ENCODE results near the gene PIK3IP1. TPM values are rescaled to one million over a fixed set of nuclear protein-coding genes. Genes with fewer than 3 reads are reported as not detected.
"Not testable (repeated sequence)": the region's sequence is repeated elsewhere in the genome, so short reads cannot be mapped to it uniquely, and the experiment has no call there.

The PIK3IP1 gene
- polyA plus RNA-seq, 1 donor from 2014 or later, result 88.7 TPM

GRCh38 chr22:31262312-31263133, 29.8 kb downstream of the PIK3IP1 start:
- no peaks in the 10 kb centered on the region for H3K9me3 Mint-ChIP-seq
- no peaks in the 10 kb centered on the region for H3K27me3 Mint-ChIP-seq
- H3K36me3 Mint-ChIP-seq, result peaks cover 7% of the 10 kb centered on the region
- no peak overlapping the region for H3K4me3 Mint-ChIP-seq
- no peak overlapping the region for H3K27ac Mint-ChIP-seq
- no peaks in the 10 kb centered on the region for H3K4me1 Mint-ChIP-seq

DNA sequence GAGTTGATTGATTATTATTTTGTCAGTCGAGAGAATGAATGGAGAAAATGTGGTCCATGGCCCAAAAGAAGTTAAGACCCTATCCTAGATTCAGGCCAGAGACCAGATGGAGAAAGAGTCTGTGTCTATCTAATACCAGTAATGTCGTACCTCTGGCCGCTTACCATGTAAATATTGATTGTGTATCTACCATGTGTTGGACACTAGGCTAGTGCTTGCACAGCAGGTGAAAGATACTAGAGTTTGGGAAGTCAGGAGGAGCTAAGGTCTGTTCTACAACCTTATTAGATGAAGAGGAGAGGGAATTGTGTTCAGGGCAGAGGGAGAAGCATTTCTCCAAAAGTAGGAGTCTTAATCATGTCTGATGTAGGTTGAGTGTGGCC, 31.8 kb downstream of the PIK3IP1 start:
- no peaks in the 10 kb centered on the region for H3K9me3 Mint-ChIP-seq
- H3K27ac Mint-ChIP-seq, result no peak overlapping the region
- H3K36me3 Mint-ChIP-seq, result peaks cover 7% of the 10 kb centered on the region
- H3K4me1 Mint-ChIP-seq, result peaks cover 0 to 3% (median 3%) of the 10 kb centered on the region in 3 donors
- H3K4me3 Mint-ChIP-seq, result no peak overlapping the region
- H3K27me3 Mint-ChIP-seq, result no peaks in the 10 kb centered on the region

DNA sequence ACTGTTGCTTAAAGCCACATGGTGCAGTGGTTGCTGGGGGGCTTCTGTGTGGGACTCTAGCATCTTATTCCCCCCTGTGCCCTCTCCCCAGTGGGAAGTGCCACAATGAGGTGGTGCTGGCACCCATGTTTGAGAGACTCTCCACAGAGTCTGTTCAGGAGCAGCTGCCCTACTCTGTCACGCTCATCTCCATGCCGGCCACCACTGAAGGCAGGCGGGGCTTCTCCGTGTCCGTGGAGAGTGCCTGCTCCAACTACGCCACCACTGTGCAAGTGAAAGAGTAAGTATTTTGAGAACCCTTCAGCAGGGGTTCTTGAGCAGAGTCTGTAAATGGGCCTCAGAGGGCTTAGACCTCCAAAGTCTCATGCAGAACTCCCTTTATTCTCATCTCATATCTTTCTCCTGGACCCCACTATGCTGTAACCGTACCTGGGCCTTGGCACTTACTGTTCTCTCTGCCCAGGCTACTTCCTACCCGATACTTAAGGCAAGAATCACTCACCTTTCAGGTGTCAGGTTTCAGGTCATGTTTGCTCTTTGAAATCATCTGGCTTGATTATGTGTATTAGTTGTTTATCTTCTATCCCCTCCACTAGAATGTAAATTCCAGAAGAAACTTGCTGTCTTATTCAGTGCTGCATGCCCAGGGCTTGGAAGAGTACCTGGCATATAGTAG, 32.4 kb downstream of the PIK3IP1 start:
- Mint-ChIP-seq H3K36me3 (peaks cover 7% of the 10 kb centered on the region), H3K27ac (no peak overlapping the region), H3K4me3 (no peak overlapping the region), H3K9me3 (no peaks in the 10 kb centered on the region), H3K27me3 (no peaks in the 10 kb centered on the region), H3K4me1 (peaks cover under 1 to 8% (median 6%) of the 10 kb centered on the region in 3 donors)

DNA sequence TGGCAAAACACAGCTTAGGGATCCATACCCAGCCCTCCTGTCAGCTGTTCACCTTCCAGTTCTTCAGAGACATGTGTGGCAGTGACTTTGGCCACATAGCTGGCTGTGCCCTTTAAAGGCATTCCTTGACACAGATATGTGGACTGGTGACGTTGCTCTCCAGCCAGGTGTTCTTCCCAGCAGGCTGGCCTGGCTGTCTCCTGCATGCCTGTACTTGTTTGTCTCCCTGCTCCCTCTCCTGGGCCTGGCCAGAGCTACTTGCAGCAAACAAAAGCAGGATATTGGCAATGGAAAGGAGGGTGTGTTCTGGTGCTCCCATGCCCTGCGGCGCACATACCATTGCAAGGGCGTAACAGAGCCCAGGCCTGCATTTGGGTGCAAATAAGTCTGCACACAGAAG, 38.3 kb downstream of the PIK3IP1 start:
- Mint-ChIP-seq H3K27ac (no peak overlapping the region), H3K4me1 (peaks cover 6 to 14% (median 11%) of the 10 kb centered on the region in 3 donors), H3K36me3 (no peaks in the 10 kb centered on the region), H3K27me3 (no peaks in the 10 kb centered on the region), H3K9me3 (no peaks in the 10 kb centered on the region), H3K4me3 (no peak overlapping the region)

DNA sequence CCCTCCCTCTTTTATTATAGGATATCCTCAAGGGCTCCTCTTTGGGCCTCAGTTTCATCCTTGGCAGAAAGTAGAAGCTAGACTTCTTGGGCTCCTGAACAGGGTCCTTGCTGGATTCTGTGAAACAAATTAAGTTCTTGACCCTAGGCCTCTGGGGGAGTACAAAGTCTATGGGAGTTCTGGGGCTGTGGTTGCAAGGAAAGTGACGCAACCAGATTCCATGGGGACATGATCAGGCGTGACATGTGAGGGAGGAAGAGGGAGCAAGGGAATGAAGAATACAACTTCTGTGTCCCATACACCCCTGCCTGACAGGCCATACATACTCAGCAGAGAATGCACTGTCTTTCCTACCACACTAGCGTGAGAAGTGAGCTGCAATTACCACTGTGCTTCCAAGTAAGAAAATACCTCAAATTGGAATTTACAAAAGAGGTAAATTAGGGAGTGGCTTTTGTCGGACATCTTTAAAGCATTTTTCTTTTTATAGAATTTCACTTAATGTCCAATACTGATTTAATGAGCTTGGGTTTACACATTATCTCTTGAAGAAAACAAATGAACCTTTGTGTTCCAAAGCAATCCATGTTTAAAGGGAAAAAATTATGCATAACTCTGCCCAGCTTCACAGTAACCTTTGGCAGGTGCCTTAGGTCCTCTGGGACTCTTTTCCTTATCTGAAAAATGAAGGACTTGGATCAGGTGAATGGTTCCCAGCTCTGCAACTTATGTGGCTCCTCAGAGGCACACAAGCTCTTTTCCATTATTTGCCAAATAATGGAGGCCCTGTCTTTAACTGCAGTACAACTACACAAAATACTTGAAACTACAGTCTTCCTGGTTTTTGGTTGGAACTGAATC, 41.3 kb downstream of the PIK3IP1 start:
- Mint-ChIP-seq H3K4me1 (peaks cover 6 to 14% (median 11%) of the 10 kb centered on the region in 3 donors), H3K36me3 (peaks cover 3% of the 10 kb centered on the region), H3K4me3 (no peak overlapping the region), H3K9me3 (no peaks in the 10 kb centered on the region), H3K27me3 (no peaks in the 10 kb centered on the region), H3K27ac (no peak overlapping the region)

DNA sequence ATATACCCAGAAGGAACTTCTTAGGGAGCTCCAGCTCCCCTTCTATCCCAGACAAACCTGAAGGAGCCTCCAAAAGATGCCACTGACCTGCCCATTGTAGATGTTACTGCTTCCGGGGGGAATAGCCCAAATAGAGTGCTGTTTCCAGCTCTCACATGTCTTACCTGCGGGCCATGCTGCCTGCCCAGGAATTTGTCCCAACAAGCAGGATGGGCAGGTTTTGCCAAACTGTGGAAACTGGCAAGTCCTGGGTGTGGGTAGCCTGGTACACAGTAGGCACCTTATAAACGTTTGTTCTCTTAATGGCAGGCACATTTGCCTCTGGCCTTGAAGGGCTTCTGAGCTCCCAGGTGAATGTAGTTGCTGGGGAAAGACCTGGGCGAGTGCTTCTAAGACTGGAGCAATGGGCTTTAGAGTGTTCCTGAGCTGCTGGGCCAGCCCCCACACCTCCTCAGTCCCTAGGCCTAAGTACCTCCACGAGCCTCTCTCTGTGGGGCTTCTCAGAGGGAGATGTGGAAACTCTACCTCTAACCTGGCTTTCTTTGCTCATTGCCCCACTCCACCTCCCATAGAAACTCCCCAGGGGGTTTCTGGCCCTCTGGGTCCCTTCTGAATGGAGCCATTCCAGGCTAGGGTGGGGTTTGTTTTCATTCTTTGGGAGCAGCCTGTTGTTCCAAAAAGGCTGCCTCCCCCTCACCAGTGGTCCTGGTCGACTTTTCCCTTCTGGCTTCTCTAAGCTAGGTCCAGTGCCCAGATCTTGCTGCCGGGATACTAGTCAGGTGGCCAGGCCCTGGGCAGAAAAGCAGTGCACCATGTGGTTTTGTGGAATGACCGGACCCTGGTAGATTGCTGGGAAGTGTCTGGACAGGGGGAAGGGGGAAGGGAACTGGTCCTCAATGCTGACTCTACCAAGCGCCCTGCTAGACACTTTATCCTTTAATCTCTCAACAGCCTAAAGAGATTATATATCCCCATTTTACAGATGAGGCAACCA, 43.0 kb downstream of the PIK3IP1 start:
- H3K36me3 Mint-ChIP-seq, result peaks cover 3% of the 10 kb centered on the region
- H3K9me3 Mint-ChIP-seq, result no peaks in the 10 kb centered on the region
- peaks cover 1 to 4% (median 3%) of the 10 kb centered on the region in 3 donors for H3K4me1 Mint-ChIP-seq
- H3K27me3 Mint-ChIP-seq, result no peaks in the 10 kb centered on the region
- H3K27ac Mint-ChIP-seq, result no peak overlapping the region
- peak overlapping the region in 1 of 4 donors; percentile 17 for H3K4me3 Mint-ChIP-seq

DNA sequence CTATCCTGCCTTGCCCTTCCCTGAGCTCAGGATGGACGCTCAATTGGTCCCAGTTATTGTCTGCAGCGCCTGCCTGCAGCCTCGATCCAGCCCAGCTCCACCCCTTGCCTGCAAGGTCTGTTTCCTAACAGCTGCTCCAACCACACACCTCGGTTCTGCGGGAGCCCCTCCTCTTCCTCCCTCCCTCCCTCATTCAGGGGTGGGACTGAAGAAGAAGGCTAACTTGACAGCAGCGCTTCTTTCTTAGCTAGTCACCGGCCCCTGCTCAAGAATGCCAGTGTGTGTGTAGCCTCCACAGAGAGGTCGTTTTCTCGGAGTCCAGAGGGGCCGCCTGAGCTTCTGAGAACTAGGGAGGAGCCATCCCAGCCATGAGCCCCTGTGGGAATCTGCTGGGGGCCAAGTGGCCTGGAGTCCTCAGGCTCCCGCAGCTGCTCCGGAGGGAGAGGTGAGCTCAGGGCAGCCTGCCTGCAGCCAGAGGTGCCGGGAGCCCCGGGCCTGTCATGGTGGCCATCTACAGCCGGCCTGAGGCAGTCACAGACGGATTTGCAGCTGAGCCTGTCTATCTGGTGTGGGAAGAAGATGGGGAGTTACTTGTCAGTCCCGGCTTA, 44.0 kb downstream of the PIK3IP1 start:
- Mint-ChIP-seq H3K36me3 (peaks cover 3% of the 10 kb centered on the region), H3K4me3 (peak overlapping the region in 1 of 4 donors; percentile 41), H3K27me3 (no peaks in the 10 kb centered on the region), H3K4me1 (peaks cover under 1 to 3% (median 1%) of the 10 kb centered on the region in 3 donors), H3K27ac (no peak overlapping the region), H3K9me3 (no peaks in the 10 kb centered on the region)

GRCh38 chr22:31247726-31248125, 44.6 kb downstream of the PIK3IP1 start:
- Mint-ChIP-seq H3K27ac (no peak overlapping the region), H3K27me3 (no peaks in the 10 kb centered on the region), H3K36me3 (peaks cover 3% of the 10 kb centered on the region), H3K9me3 (no peaks in the 10 kb centered on the region), H3K4me1 (peaks cover 0 to 3% (median 0%) of the 10 kb centered on the region in 3 donors), H3K4me3 (peak overlapping the region in 1 of 4 donors; percentile 41)

DNA sequence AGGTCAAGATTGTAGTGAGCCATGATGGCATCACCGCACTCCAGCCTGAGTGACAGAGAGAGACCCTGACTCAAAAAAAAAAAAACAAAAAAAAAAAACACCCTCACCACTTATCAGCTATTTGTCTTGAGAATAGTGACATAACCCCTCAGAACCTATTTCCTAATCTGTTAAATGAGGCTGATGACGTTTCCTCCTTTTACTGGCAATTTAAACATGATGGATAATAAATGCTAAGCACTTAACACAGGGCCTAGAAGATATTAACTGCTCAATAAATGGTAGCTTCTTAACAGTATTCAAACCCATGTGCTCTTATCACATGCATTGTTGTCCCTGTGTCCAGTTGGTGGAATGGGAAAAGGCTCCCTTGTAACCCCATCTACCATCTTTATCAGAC, 45.6 kb downstream of the PIK3IP1 start:
- no peak overlapping the region for H3K4me3 Mint-ChIP-seq
- H3K27me3 Mint-ChIP-seq, result no peaks in the 10 kb centered on the region
- peaks cover 0 to 3% (median 0%) of the 10 kb centered on the region in 3 donors for H3K4me1 Mint-ChIP-seq
- no peaks in the 10 kb centered on the region for H3K9me3 Mint-ChIP-seq
- H3K36me3 Mint-ChIP-seq, result peaks cover 8% of the 10 kb centered on the region
- H3K27ac Mint-ChIP-seq, result peak overlapping the region in 1 of 3 donors; percentile 87

GRCh38 chr22:31245998-31246397, 46.3 kb downstream of the PIK3IP1 start:
- peak overlapping the region in 1 of 3 donors; percentile 87 for H3K27ac Mint-ChIP-seq
- not testable (repeated sequence) for H3K4me1 Mint-ChIP-seq, H3K4me3 Mint-ChIP-seq

GRCh38 chr22:31244943-31245451, 47.3 kb downstream of the PIK3IP1 start:
- Mint-ChIP-seq H3K4me1 (peaks cover 0 to 3% (median 0%) of the 10 kb centered on the region in 3 donors), H3K4me3 (no peak overlapping the region), H3K36me3 (peaks cover 8% of the 10 kb centered on the region), H3K9me3 (no peaks in the 10 kb centered on the region), H3K27me3 (no peaks in the 10 kb centered on the region), H3K27ac (no peak overlapping the region)

More at GRCh38 chr22:31245998-31246397, 46.3 kb downstream of the PIK3IP1 start:
- H3K9me3 Mint-ChIP-seq, H3K27me3 Mint-ChIP-seq, H3K36me3 Mint-ChIP-seq: not testable (repeated sequence)

- H3K27me3 Mint-ChIP-seq, result no peaks in the 10 kb centered on the region
- H3K27ac Mint-ChIP-seq, result no peak overlapping the region
Measured at GRCh38 chr22:31244046-31244942, 48.0 kb downstream of the PIK3IP1 start.

More at GRCh38 chr22:31244046-31244942, 48.0 kb downstream of the PIK3IP1 start:
- H3K4me1 Mint-ChIP-seq, result peaks cover 0 to 3% (median 0%) of the 10 kb centered on the region in 3 donors
- no peak overlapping the region for H3K4me3 Mint-ChIP-seq
- H3K36me3 Mint-ChIP-seq, result peaks cover 8% of the 10 kb centered on the region
- no peaks in the 10 kb centered on the region for H3K9me3 Mint-ChIP-seq

Measured in IgD-negative memory B cell (primary cell).